HG03378 (cell line): ENCODE measurements around the gene EFNB1.
"Not testable (repeated sequence)": the region's sequence is repeated elsewhere in the genome, so short reads cannot be mapped to it uniquely, and the experiment has no call there.

Source experiments
- ATAC-seq: cut with Tn5 transposase; IDR thresholded peaks from one replicate; pipeline ENCODE4 v1.9.1; 2021; ENCODE audit warnings: mild to moderate bottlenecking, moderate library complexity; ENCODE audit not compliant: unreplicated experiment

Gene EFNB1

DNA sequence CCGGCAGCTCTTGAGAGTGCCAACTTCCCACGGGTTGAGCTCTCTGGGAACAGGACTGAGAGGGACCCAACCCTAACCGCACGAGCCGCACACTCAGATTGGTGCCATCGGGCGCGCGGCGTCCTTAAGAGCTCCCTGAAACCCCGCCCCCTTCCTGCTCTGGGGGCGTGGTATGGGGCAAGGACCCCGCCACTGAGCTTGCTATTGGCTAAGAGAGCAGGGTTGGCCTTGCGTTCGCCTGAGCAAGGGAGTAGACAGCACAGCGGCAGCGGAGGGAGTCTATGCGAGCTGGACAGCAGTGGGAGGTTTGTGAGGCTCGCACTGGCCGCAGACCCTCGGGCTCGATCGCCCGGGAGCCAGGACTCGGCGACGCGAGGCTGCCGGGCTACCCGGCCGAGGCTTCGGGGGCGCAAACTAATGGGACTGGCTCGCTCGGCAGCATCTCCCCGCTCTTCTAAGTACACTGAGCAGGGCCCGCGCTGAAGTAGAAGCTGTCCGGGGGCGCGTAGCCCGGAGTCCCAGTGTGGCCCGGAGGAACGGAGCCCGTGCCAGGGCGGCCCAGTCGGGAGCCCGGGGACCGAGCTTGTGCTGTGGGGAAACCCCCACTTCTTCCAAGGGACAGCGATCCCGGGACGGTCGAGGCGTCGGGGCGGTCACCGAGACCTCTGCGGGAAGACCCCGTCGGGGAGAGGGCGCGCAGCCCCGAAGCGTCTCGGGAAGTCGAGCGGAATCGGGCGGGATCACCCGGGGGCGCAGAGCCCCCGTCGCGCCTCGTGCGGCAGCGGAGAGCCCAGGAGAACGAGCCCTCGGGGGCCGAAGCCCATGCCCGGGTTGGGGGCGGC is at the start of gene EFNB1:
Gene EFNB1 (plus strand): TSS at position 282 of the 842 bp plus-strand sequence. CDS start 756 bp downstream, outside the sequence.
- peak; percentile 90 for ATAC-seq

DNA sequence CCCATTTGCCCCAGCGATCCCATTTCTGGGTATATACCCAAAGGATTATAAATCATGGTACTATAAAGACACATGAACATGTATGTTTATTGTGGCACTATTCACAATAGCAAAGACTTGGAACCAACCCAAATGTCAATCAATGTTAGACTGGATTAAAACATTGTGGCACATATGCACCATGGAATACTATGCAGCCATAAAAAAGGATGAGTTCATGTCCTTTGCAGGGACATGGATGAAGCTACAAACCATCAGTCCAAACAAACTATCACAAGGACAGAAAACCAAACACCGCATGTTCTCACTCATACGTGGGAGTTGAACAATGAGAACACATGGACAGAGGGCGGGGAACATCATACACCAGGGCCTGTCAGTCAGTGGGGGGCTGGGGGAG is 47.5 kb upstream of the EFNB1 start:
- not testable (repeated sequence) for ATAC-seq

DNA sequence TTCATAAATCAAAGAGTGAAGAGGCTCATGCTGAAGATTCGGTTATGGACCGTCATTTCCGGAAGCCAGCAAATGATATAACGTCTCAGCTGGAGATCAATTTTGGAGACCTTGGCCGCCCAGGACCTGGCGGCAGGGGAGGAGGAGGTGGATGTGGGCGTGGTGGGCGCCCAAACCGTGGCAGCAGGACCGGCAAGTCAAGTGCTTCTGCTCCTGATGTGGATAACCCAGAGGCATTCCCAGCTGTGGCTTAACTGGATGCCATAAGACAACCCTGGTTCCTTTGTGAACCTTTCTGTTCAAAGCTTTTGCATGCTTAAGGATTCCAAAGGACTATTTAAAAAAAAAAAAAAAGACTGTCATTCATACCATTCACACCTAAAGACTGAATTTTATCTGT is 44.0 kb upstream of the EFNB1 start:
- no peak for ATAC-seq

DNA sequence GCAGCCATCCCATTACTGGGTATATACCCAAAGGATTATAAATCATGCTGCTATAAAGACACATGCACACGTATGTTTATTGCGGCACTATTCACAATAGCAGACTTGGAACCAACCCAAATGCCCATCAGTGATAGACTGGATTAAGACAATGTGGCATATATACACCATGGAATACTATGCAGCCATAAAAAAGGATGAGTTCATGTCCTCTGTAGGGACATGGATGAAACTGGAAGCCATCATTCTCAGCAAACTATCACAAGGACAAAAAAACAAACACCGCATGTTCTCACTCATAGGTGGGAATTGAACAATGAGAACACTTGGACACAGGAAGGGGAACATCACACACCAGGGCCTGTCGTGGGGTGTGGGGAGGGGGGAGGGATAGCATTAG is 42.2 kb upstream of the EFNB1 start:
- ATAC-seq: not testable (repeated sequence)

DNA sequence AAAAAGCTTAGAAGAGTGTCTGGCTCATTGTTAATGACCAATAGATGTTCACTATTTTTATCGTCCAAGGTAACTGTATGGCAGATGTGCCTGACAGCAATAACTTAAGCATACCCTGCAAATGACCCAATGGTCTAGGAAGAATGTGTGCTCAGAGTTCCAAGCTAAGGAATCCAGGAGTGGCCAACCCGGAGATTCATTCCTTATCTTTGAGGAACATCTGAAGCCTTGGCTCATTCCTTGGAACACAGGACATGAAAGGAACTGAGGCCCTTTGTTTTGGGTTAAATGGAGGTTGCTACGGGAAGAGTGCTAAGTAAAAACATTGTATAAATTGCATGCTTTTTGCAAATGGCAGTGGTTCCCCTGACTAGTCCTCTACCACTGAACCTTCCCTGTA is 38.9 kb upstream of the EFNB1 start:
- ATAC-seq: no peak

DNA sequence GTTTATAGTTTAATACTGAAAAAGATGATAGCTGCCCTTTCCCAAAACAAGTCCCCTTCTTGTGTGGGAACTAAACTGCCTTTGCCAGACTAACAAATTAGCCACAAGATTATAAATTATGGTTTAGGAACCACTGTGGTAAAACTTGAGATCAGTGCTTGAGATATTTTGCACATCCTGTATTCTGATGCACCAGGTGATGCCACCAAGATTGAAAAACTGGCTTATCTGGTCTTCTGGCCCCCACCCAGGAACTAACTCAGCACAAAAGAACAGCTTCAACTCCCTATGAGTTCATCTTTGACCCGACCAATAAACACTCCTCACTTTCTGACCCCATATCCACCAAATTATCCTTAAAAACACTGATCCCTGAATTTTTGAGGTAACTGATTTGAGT is 36.7 kb upstream of the EFNB1 start:
- ATAC-seq: no peak

DNA sequence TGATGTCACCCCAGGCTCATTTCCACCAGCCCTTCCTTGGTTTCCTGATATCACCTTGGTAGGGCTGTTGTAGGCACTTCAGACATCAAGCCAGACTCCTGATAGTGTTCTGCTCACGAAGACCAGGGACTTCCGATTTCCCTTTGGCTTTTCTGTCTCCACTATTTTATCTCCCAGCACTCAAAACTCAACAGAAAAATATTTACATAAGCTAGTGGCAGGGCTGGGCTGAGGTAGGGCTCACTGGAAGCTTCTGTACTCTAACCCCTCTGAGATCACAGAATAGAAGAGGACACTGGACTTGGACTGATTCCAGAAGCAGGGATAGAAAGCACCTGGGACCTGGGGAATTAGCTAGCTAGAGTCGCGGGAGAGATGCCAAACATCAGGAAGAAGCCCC is 34.4 kb upstream of the EFNB1 start:
- ATAC-seq: no peak

DNA sequence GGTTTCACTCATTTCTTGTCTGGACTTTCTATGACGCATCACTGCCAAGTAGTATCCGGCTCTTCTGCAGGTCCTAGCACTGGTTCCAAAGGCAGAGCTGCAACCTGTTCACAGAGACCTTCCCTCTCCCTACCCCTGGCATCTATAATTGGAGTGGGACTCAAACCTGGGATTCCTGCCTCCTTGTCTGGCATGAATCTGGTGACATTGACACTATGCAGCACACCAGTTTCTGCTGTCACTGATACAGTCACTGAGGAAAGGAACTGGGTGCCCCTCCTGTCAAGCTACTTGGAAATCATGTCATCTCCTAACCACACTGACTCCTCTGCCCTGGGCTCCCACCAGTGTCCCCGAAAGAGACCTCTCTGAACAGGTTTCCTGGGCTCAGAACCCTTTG is 33.1 kb upstream of the EFNB1 start:
- no peak for ATAC-seq

DNA sequence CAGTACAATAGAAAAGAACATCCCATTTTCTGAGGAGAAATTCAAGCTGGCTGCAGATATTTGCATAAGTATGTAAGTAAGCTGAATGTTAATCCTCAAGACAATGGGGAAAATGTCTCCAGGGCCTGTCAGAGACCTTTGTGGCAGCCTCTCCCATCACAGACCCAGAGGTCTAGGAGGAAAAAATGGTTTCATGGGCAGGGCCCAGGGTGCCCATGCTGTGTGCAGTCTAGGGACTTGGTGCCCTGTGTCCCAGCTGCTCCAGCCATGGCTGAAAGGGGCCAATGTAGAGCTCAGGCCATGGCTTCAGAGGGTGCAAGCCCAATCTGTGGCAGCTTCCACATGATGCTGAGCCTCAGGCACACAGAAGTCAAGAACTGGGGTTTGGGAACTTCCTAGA is 30.4 kb upstream of the EFNB1 start:
- not testable (repeated sequence) for ATAC-seq

DNA sequence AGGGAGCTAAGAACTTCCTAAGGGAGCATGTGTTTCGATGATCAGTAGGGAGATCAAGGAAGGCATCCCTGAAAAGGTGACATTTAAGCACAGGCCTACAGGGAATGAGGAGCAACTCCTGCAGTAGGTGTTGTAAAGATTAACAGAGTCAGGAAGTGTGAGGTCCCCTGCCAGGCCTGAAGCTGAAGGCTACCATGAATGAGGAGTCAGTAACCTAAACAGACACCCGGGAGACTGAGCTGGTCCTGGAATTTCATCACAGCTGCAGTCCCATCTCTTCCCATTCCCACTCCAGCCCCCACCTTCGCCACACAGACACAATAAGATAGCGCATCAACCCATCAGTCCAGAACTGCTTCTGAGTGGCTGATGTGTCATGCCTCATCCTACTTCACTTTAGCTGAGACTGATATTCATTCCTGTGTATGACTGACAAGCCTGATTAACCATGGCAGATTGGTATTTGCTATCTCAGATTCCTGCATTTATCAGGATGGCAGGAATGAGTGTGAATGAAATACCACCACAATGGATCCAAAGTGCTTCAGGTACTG is 27.0 kb upstream of the EFNB1 start:
- no peak for ATAC-seq

DNA sequence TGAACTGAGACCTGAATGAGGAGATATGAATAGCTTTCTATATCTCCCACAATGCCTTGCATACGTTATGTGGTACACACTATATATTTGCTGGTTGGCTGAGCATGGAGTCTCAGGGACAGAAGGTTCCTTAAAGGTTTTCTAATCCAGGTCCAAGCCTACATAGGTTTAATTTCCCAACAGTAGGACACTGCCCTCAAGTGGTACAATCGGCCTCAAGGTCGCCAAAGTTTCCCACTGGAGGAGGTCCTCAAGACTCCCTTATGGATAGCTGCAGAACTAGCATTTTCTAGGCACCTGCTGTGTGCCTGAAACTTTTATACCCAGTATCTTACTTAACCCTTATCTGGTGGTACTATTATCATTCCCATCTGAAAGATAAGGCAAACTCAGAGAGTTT is 21.0 kb upstream of the EFNB1 start:
- no peak for ATAC-seq

DNA sequence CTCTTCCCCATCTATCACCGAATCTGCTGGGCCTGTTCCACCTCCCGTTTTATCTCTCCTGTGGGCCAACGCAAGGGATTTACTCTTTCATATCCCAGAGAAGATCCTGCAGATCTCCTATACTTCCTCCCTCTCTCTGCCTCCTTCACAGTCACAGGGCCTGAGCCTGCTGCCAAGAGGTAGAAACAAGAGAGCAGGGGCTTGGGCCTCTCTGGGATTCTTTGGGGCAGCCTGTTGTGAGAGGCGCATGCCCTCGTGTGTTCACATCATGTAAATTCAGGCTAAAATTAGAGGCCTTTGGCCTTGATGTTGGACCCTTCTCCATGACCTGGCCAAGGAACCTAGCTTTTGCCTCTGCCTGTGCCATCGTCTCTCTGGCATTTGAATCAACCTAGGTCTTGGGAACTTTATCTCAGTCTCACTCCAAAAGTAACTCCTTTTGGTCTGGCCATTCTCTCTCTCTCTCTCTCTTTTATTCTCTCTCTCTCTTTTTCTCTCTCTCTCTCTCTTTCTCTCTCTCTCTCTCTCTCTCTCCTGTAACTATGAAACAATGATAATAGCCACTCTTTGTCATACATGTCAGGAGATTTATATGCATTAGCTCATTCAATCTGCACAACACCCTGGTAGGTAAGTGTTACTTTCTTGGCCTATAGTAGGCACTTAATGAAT is 20.0 kb upstream of the EFNB1 start:
- ATAC-seq: no peak

DNA sequence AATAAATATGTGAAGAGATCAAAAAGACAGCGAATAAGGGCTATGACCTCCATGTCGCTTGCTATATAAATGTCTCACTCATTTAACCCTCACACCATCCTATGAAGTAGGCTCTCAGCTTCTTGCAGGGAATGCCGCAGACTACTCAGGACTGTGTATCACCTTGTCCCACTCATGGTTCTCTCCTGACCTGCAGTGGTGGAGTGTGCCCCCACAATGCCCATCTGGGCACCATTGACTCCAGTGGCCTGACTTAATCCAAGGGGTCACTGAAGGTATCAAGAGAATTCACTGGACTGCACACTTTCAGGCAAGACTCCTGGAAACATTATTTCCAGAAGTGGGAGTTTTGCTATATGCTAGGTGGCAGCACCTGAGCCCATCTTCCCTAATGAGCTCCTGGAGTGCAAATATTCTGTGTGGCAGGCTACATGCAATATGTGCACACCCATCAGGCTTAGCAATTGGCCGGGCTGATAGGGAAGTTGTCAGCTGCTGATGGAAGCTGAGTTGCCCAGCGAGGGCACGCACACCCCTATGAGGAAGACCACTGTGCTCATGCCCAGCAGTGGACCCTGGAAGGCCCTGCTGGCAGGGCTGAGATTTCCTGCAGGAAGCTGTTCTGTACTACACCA is 8.2 kb upstream of the EFNB1 start:
- no peak for ATAC-seq

DNA sequence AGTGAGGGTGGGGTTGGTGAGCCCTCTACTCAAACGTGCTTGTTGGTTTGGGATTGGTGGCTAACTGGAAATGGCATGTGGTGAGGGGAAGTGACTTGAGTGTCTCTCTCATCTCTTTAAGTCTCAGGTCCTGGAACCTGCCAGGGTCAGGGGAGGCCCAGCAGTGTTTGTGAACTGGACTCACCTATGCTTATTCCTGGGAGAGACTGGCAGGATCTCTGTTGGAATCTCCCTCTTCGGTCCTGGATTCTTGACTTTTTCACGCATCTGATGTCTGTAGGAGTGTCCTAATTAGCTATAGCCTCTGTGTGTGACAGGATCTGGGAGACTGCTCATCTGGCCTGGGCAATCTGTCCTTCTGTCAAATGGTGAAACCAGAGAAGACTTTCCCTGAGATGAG is 7.2 kb upstream of the EFNB1 start:
- no peak for ATAC-seq

DNA sequence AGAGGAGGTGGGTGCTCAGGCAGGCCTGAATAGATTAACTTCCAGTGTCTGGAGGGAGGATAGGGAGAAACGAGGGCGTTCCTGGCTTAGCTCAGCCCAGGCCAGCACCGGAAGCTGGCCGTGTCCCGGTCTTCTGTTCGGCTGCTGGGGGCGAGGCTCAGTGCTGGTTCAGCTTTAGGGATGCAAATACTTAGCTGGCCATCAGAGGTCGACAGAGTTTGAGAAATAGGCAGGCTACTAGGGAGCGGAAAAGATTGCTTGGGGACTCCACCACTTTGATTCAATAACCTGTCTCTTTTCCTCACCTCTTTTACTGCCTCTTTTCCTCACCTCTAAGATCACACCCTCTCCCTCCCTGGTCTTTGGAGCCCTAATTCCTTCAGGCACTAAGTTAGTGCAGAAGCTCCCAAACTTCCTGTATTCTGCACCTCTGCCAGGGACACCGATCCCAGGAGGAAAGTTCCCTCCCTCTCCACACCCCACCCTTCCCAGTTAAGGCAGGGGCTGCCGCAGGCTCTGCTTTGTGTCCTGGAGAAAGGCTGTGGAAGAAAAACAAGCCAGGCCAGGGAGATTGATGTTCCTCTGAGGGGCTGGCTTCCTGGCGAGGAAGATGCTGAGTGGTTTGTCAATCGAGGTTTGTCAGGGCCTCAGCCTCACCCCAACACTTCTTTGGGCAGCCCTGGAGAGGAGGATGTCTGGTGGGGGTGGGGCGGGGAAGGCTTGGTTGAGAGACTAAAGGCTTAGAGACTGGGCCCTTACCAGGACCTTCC is 6.0 kb upstream of the EFNB1 start:
- peak; percentile 73 for ATAC-seq

DNA sequence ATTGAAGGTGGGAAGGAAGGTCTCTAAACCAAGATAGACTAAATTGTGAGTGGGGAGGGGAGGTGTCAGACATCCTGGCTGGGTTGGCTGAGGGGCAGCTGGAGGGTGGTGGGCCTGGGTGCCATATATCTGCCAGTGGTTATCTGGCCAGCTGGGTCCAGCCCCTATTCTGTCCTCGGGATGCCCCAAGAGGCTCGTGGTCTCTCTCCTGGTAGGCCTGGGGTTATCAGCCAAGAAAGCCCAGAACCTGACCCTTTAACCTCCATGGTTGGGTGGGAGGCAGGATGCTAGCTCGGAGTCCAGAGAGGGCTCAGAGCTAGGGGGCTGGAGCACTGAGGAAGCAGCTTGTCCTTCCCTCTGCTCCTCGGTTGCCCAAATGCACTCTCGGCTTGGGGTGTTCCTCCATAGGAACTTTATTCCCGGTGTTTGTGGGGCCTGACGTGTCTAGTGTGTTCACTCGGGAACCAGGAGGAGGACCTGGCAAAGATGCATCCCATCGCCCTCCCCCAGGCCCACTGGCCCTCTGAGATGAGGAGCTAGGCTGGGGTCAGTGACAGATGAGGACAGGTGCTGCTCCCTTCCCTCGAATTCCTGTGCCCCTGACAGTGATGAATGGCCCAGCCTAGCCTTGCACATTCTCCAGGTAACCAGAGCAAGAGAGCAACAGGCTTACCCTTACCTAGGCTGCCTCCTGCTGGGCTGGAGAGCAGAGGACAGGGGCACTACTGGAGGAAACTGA is 5.2 kb upstream of the EFNB1 start:
- ATAC-seq: no peak

DNA sequence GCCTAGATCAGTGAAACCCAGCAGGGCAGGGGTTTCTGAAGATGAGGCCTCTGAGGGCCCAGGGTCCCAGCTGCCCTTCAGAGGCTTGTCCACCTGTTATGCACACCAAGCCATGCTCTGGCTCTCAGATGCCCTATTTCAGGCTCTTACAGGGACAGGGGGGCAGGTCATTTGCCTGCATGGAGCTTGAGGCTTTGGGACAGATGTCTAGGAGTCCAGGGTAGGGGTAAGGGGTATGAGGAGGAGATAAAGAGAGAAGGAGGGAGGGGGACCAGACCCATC is 4.7 kb upstream of the EFNB1 start:
- no peak for ATAC-seq

DNA sequence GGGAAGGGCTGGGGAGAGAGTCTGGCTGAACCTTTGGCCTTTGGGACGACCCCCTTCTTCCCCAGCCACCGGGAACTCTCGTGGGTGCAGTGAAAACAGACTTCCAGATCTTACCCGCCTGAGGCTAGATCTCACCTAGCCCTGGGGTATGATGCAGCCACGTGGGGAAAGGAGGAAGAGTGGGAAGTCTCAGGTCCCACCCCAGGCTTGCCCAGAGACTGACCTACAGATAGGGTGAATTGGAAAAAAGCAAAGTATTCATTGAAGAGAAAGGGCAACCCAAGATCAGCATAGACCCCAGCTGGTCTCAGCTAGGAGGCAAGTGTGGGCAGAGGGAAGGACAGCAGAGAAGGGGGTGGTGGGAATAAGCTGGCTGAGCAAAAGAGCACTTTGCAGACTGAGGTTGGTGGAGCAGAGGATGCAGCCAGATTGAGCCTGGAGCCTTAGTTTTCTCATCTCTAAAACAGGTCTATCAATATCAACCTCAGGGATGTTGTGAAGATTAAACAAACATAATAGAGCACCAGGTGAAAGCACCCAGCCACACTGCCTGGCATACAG is 4.2 kb upstream of the EFNB1 start:
- ATAC-seq: no peak

DNA sequence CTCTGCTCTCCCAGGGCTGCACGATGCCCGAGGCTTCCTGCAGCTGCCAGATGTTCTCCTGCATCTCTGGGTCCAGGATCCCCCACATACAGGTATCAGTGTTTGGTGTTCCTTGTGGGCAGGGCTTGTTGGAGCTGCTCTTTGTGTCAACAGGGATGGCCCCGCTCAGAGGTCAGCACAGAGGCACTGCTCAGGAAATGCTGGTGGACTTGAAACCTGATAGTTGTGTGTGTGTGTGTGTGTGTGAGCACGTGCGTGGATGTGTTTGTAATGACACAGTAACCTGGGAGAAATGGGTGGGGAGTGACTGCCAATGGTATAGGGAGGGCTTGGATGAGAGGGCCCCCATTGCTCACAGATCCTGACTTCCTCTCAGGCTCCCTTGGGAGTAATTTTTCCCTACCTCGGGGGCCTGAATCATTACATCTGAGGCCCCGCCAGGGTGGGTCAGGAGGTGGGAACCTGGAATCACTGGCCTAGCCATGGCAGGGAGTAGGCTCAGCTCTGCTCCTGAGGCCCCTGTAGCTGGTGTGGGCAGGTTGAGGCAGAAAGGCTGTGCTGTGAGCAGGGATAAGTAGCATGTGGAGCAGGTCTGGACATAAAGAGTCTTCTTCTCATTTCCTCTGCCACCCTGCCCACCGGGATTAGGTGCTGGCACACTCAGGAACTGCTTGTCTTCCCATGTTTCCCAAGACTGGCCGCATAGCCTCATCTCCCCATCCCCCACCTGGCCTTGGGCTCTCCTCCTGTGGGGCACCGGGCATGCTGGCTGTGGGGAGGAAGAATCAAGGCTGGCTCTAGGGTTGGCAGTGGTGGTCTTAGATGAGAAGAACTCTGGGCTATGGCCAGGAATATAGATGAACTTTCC is 2.5 kb upstream of the EFNB1 start:
- no peak for ATAC-seq
